SK-N-SH (cell line): Measurements from ENCODE around the gene DPP10. TPM values are rescaled to one million over a fixed set of nuclear protein-coding genes. Genes with fewer than 3 reads are reported as not detected.

Experiments
- CTCF ChIA-PET: fragments of 300-600, 350-600 bp; formaldehyde crosslinking; extraction: SDS; loops from one replicate; lab custom pipeline; 2021; lab: Yijun Ruan, JAX
- POLR2A ChIA-PET: fragments of 350-600 bp; sonication (Branson Sonifier 250); formaldehyde crosslinking; extraction: SDS; loops from one replicate; lab custom pipeline; 2020; ENCODE audit warnings: antibody characterized with exemption, inconsistent platforms; lab: Yijun Ruan, JAX
- DNase-seq: peaks from one replicate; pipeline ENCODE4 v3.0.0; 2012
- H2AFZ ChIP-seq: fragments of 200-600 bp; sonication (generic); 2 replicates; pipeline ENCODE4 v1.8.1; 2016; ENCODE audit warnings: antibody characterized with exemption, mild to moderate bottlenecking, low read depth
- H3F3A ChIP-seq: fragments of 200-600 bp; sonication (generic); replicated peaks from 2 replicates; pipeline ENCODE3; 2016; ENCODE audit warnings: antibody characterized with exemption, mild to moderate bottlenecking; ENCODE audit not compliant: insufficient read depth
- H3K27ac ChIP-seq, 2 experiments: fragments of 200-500 bp in 1 of 2; fragments of 200-600 bp in 1 of 2; sonication (Bioruptor generic) in 1 of 2; sonication (generic), shearing (Covaris generic) in 1 of 2; 2 replicates each; pipeline versions ENCODE4 v1.5.1 to v1.6.1; 2014 to 2016; ENCODE audit warnings: low read depth in 2 of 2, inconsistent platforms in 1 of 2, low read length in 1 of 2, mild to moderate bottlenecking in 1 of 2, mixed read lengths in 1 of 2
- H3K27me3 ChIP-seq: fragments of 200-600 bp; sonication (generic), shearing (Covaris generic); 2 replicates; pipeline ENCODE4 v1.6.1; 2016; ENCODE audit warnings: mixed run types; ENCODE audit not compliant: insufficient read depth
- H3K36me3 ChIP-seq, 2 experiments: fragments of 200-500 bp in 1 of 2; fragments of 200-600 bp in 1 of 2; sonication (Bioruptor generic) in 1 of 2; sonication (generic) in 1 of 2; replicated peaks in 1 of 2; 2 replicates each; pipeline versions ENCODE3 to v1.5.1; 2014 to 2016; ENCODE audit warnings: low read length in 1 of 2, mild to moderate bottlenecking in 1 of 2; ENCODE audit not compliant: insufficient read depth in 2 of 2, control insufficient read depth in 1 of 2
- H3K4me1 ChIP-seq, 2 experiments: fragments of 200-500 bp in 1 of 2; fragments of 200-600 bp in 1 of 2; sonication (Bioruptor generic) in 1 of 2; sonication (generic), shearing (Covaris generic) in 1 of 2; 2 replicates each; pipeline versions ENCODE4 v1.5.1 to v1.6.1; 2014 to 2016; ENCODE audit warnings: low read depth in 1 of 2, low read length in 1 of 2, mixed run types in 1 of 2; ENCODE audit not compliant: insufficient read depth in 2 of 2, control insufficient read depth in 1 of 2
- H3K4me2 ChIP-seq: fragments of 200-600 bp; sonication (generic), shearing (Covaris generic); 2 replicates; pipeline ENCODE4 v1.6.1; 2017; ENCODE audit warnings: mixed run types
- H3K4me3 ChIP-seq, 2 experiments: fragments of 200-500 bp in 1 of 2; fragments of 200-600 bp in 1 of 2; sonication (Bioruptor generic) in 1 of 2; sonication (generic), shearing (Covaris generic) in 1 of 2; 2 replicates each; pipeline versions ENCODE4 v1.5.1 to v1.8.1; 2014 to 2016; ENCODE audit warnings: low read depth in 2 of 2, inconsistent platforms in 1 of 2, low read length in 1 of 2, mild to moderate bottlenecking in 1 of 2, mixed read lengths in 1 of 2, moderate library complexity in 1 of 2
- H3K79me2 ChIP-seq: fragments of 200-600 bp; sonication (generic); 2 replicates; pipeline ENCODE4 v1.8.1; 2017; ENCODE audit warnings: mild to moderate bottlenecking; ENCODE audit not compliant: insufficient read depth
- H3K9ac ChIP-seq: fragments of 200-600 bp; sonication (generic); 2 replicates; pipeline ENCODE4 v1.6.1; 2017; ENCODE audit warnings: mixed run types
- H3K9me2 ChIP-seq: fragments of 200-600 bp; sonication (generic); 2 replicates; pipeline ENCODE4 v1.6.1; 2017; ENCODE audit warnings: mixed run types
- H3K9me3 ChIP-seq: fragments of 200-600 bp; sonication (generic); 2 replicates; pipeline ENCODE4 v1.6.1; 2017; ENCODE audit warnings: mixed run types, mild to moderate bottlenecking, moderate library complexity
- H4K20me1 ChIP-seq: fragments of 200-600 bp; sonication (generic); 2 replicates; pipeline ENCODE4 v1.6.1; 2017; ENCODE audit warnings: mild to moderate bottlenecking, mixed run types; ENCODE audit not compliant: insufficient read depth
- CTCF ChIP-seq: fragments of 200-600 bp; sonication (generic); IDR thresholded peaks from 2 replicates; pipeline ENCODE4 v1.6.1; 2017; ENCODE audit warnings: antibody characterized with exemption, mild to moderate bottlenecking, moderate library complexity
- ELF1 ChIP-seq: IDR thresholded peaks from 2 replicates; pipeline ENCODE4 v1.4.0; 2012
- EP300 ChIP-seq, 2 experiments: IDR thresholded peaks; 2 replicates each; pipeline versions ENCODE4 v1.4.0 to v1.6.1; 2012; ENCODE audit warnings: borderline replicate concordance in 1 of 2, low read depth in 1 of 2, low read length in 1 of 2
- FOSL2 ChIP-seq: IDR thresholded peaks from 2 replicates; pipeline ENCODE4 v1.4.0; 2012; ENCODE audit warnings: low read depth, mild to moderate bottlenecking, moderate library complexity, borderline replicate concordance
- IRF3 ChIP-seq: fragments of 150-350 bp; IDR thresholded peaks from 2 replicates; pipeline ENCODE4 v1.6.1; 2016; ENCODE audit warnings: mild to moderate bottlenecking, low read depth, low read length
- MEF2A ChIP-seq: IDR thresholded peaks from 2 replicates; pipeline ENCODE4 v1.4.0; 2012; ENCODE audit warnings: low read depth, borderline replicate concordance
- PBX3 ChIP-seq: IDR thresholded peaks from 2 replicates; pipeline ENCODE4; 2012
- POLR2AphosphoS5 ChIP-seq: IDR thresholded peaks from 2 replicates; pipeline ENCODE4 v1.6.1; 2012; ENCODE audit warnings: low read depth, low read length
- RCOR1 ChIP-seq: fragments of 150-350 bp; IDR thresholded peaks from 2 replicates; pipeline ENCODE4 v1.6.1; 2017; ENCODE audit warnings: antibody characterized with exemption, low read length
- REST ChIP-seq: IDR thresholded peaks from 2 replicates; pipeline ENCODE4 v1.6.1; 2012; ENCODE audit warnings: mild to moderate bottlenecking, low read depth, low read length, moderate library complexity
- RFX5 ChIP-seq: IDR thresholded peaks from 2 replicates; pipeline ENCODE4 v1.6.1; 2012; ENCODE audit warnings: mild to moderate bottlenecking, improper control_type of control experiment, low read length
- RXRA ChIP-seq: IDR thresholded peaks from 2 replicates; pipeline ENCODE4 v1.4.0; 2012; ENCODE audit warnings: low read depth, mild to moderate bottlenecking, borderline replicate concordance
- SIN3A ChIP-seq: IDR thresholded peaks from 2 replicates; pipeline ENCODE4 v1.6.1; 2012; ENCODE audit warnings: low read depth, mild to moderate bottlenecking, low read length, moderate library complexity, borderline replicate concordance
- ZBTB33 ChIP-seq: IDR thresholded peaks from 2 replicates; pipeline ENCODE4 v1.4.0; 2012; ENCODE audit warnings: low read depth, borderline replicate concordance
- whole genome bisulfite sequencing: methylation state at CpG from one replicate; pipeline ENCODE4 v1.1.6; 2017; ENCODE audit warnings: low lambda C conversion rate; 5-methylcytosine and 5-hydroxymethylcytosine counted together
- polyA plus RNA-seq, 3 experiments: library from polyadenylated mRNA; depleted of rRNA; stranded (reverse); fragments of >200 nt; gene quantifications; 2 replicates each; pipeline ENCODE4 v1.2.3, GENCODE V29; 2012
- TF ChIP-seq, protein P1 (sequence below): fragments of 150-350 bp; IDR thresholded peaks from 2 replicates; pipeline ENCODE4 v1.6.1; 2017; ENCODE audit warnings: antibody characterized with exemption, low read length, low read depth, borderline replicate concordance

DPP10 gene
- polyA plus RNA-seq, 1 of the 3 experiments (the other 2 are of a cell fraction): not detected

DNA sequence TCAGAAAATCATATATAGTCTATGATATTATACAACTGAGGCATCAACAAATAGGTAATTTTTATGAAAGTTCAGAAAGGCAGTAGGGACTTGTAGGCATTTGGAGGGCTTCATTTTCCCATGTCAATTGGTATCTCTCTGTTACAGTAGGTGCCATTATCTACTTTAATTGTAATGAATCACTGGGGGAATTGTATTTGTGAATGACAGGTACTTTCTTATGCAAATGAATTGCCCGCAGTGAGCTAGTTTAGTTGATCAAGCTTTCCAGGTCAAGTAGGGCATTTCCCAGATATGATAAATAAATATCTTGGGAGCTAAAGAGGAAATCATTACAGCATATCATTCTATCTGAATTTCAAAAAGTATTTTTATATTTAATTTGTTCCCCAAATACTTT lies 1116.3 kb downstream of the DPP10 start:
- CTCF ChIA-PET: no interaction called here

More for the DNA sequence above, 1116.3 kb downstream of the DPP10 start:
- H3K9ac ChIP-seq: no peak overlapping the region
- no peak overlapping the region for H2AFZ ChIP-seq
- POLR2A ChIA-PET: no interaction called here
- DNase-seq: no peak
- no peaks in the 10 kb centered on the region for H3K36me3 ChIP-seq
- no peak overlapping the region for H3K4me3 ChIP-seq
- no peaks in the 10 kb centered on the region for H3F3A ChIP-seq
- no peak overlapping the region for H3K27ac ChIP-seq
- TF ChIP-seq CTCF: no peak
- TF ChIP-seq MEF2A: no peak
- no peak for TF ChIP-seq REST
- no peak for TF ChIP-seq PBX3
- no peak for TF ChIP-seq IRF3
- no peak for TF ChIP-seq ZBTB33
- no peak for TF ChIP-seq RCOR1
- TF ChIP-seq, protein P1, sequence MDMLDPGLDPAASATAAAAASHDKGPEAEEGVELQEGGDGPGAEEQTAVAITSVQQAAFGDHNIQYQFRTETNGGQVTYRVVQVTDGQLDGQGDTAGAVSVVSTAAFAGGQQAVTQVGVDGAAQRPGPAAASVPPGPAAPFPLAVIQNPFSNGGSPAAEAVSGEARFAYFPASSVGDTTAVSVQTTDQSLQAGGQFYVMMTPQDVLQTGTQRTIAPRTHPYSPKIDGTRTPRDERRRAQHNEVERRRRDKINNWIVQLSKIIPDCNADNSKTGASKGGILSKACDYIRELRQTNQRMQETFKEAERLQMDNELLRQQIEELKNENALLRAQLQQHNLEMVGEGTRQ: no peak
- no peak for TF ChIP-seq RFX5
- no peak for TF ChIP-seq FOSL2
- TF ChIP-seq ELF1: no peak
- TF ChIP-seq POLR2AphosphoS5: no peak
- no peak for TF ChIP-seq RXRA
- TF ChIP-seq SIN3A: no peak
- no peak for TF ChIP-seq EP300 (IDR thresholded peaks at IDR 0.05; ENCODE audit: borderline replicate concordance in 1 of 2, low read depth in 1 of 2, low read length in 1 of 2)
- no peaks in the 10 kb centered on the region for H3K79me2 ChIP-seq
- H4K20me1 ChIP-seq: no peaks in the 10 kb centered on the region
- no peaks in the 10 kb centered on the region for H3K9me2 ChIP-seq
- no peaks in the 10 kb centered on the region for H3K9me3 ChIP-seq
- WGBS: 40% methylated on average over 1 of the region's 1 CpG
- H3K27me3 ChIP-seq: no peaks in the 10 kb centered on the region
- no peak overlapping the region for H3K4me2 ChIP-seq
- H3K4me1 ChIP-seq: no peaks in the 10 kb centered on the region
